GM21717 (cell line): ENCODE measurements around the gene TUBGCP2.

ENCODE experiments used
- ATAC-seq: cut with Tn5 transposase; IDR thresholded peaks from one replicate; pipeline ENCODE4 v1.9.1; 2021; ENCODE audit warnings: mild to moderate bottlenecking, moderate library complexity; ENCODE audit not compliant: unreplicated experiment

TUBGCP2 gene

GRCh38 chr10:133309100-133309719 lies 538 bp upstream of the TUBGCP2 start:
- peak; percentile 62 for ATAC-seq

- peak; percentile 42 for ATAC-seq
Observed at GRCh38 chr10:133307776-133308420, 774 bp downstream of the TUBGCP2 start.

- no peak for ATAC-seq
Observed at GRCh38 chr10:133306941-133307379, 1.7 kb downstream of the TUBGCP2 start.

- ATAC-seq: no peak
Observed at GRCh38 chr10:133306097-133306476, 2.6 kb downstream of the TUBGCP2 start.

- ATAC-seq: no peak
Observed at GRCh38 chr10:133303206-133303605, 5.5 kb downstream of the TUBGCP2 start.

GRCh38 chr10:133302230-133302629 lies 6.4 kb downstream of the TUBGCP2 start:
- no peak for ATAC-seq

- no peak for ATAC-seq
Observed at GRCh38 chr10:133299738-133300137, 8.9 kb downstream of the TUBGCP2 start.

GRCh38 chr10:133299224-133299623 lies 9.4 kb downstream of the TUBGCP2 start:
- no peak for ATAC-seq

GRCh38 chr10:133298466-133298865 lies 10.2 kb downstream of the TUBGCP2 start:
- ATAC-seq: no peak

GRCh38 chr10:133297504-133297903 lies 11.2 kb downstream of the TUBGCP2 start:
- ATAC-seq: no peak

- no peak for ATAC-seq
Observed at GRCh38 chr10:133295426-133296320, 13.0 kb downstream of the TUBGCP2 start.

GRCh38 chr10:133294189-133294588 lies 14.5 kb downstream of the TUBGCP2 start:
- no peak for ATAC-seq

GRCh38 chr10:133293810-133294119 lies 14.9 kb downstream of the TUBGCP2 start:
- no peak for ATAC-seq

- ATAC-seq: no peak
Observed at GRCh38 chr10:133292919-133293809, 15.5 kb downstream of the TUBGCP2 start.

- ATAC-seq: no peak
Observed at GRCh38 chr10:133289761-133290160, 18.9 kb downstream of the TUBGCP2 start.

- no peak for ATAC-seq
Observed at GRCh38 chr10:133287832-133288500, 20.7 kb downstream of the TUBGCP2 start.

GRCh38 chr10:133286366-133286765 lies 22.3 kb downstream of the TUBGCP2 start:
- ATAC-seq: no peak

GRCh38 chr10:133285217-133285616 lies 23.5 kb downstream of the TUBGCP2 start:
- ATAC-seq: no peak

- no peak for ATAC-seq
Observed at GRCh38 chr10:133283931-133284330, 24.7 kb downstream of the TUBGCP2 start.

GRCh38 chr10:133282846-133283390 lies 25.8 kb downstream of the TUBGCP2 start:
- ATAC-seq: no peak
